Transverse colon (tissue), 4 donors: ENCODE results near the gene PTPRN2.

Experiments
- POLR2AphosphoS5 ChIP-seq, 3 donors: sonication (generic); formaldehyde crosslinking; IDR thresholded peaks; one replicate each; pipeline ENCODE4 v1.6.1; 2016; ENCODE audit warnings: antibody characterized with exemption in 3 of 3
- TF ChIP-seq, protein P1 (sequence below), 5 experiments: fragments of 200-600 bp in 3 of 5; fragments of 450-650 bp in 2 of 5; sonication (generic) in 3 of 5; IDR thresholded peaks; 1 replicate in 2 of 5; 2 replicates in 3 of 5; pipeline ENCODE4 v1.5.1; 2016 to 2017; ENCODE audit warnings: antibody characterized with exemption in 5 of 5, inconsistent platforms in 3 of 5, mild to moderate bottlenecking in 2 of 5, moderate library complexity in 1 of 5

DNA sequence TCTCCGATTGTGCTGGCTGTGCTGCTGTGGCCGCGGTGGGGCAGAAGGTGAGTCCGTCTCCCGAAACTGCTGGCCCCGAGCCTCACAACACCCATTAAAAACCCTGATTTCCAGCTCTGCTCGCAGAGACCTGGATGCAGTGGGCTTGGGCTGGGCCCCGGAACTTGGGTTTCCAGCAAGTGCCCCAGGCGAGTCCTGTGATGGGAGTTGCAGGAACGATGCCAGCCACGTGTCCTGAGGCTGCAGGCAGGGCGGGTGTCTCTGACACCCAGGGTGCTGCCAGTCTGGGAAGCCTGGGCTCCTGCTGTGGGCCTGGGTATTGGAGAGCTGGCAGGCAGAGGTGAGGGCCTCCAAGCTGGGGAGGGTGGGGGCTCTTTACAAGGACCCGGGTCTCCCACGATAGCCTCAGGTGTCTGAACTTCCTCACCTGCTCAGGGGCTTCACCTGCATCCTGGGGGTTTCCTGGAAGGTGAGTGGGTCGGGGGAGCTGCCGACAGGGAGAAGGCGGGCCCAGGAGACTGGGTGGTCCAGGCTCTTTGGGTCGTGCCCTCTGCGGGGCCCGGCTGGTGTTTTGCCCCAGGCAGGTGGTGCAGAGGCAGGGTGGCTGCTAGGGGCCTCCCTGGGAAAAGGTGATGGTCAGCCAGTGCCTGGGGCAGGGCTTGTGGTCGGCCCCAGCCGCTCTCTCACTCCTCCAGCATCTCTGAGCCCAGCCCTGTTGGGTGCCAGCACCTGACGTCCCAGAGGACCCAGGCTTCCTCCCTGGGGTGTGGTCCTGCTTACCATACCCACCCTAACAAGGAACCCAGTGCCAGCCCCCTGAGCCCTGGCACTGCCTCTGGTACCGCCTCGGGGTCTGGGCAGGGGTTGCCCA is 1070.5 kb downstream of the PTPRN2 start:
- TF ChIP-seq POLR2AphosphoS5 (IDR thresholded peaks at IDR 0.05): no peak
- TF ChIP-seq, protein P1, sequence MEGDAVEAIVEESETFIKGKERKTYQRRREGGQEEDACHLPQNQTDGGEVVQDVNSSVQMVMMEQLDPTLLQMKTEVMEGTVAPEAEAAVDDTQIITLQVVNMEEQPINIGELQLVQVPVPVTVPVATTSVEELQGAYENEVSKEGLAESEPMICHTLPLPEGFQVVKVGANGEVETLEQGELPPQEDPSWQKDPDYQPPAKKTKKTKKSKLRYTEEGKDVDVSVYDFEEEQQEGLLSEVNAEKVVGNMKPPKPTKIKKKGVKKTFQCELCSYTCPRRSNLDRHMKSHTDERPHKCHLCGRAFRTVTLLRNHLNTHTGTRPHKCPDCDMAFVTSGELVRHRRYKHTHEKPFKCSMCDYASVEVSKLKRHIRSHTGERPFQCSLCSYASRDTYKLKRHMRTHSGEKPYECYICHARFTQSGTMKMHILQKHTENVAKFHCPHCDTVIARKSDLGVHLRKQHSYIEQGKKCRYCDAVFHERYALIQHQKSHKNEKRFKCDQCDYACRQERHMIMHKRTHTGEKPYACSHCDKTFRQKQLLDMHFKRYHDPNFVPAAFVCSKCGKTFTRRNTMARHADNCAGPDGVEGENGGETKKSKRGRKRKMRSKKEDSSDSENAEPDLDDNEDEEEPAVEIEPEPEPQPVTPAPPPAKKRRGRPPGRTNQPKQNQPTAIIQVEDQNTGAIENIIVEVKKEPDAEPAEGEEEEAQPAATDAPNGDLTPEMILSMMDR (IDR thresholded peaks at IDR 0.05): no peak
